Mesendoderm (in vitro differentiated cells): Measurements from ENCODE around the gene ASB13.
"Not testable (repeated sequence)": the region's sequence is repeated elsewhere in the genome, so short reads cannot be mapped to it uniquely, and the experiment has no call there.

ENCODE experiments used
- DNase-seq: peaks from one replicate; pipeline ENCODE4 v3.0.0; 2013
- H2AK5ac ChIP-seq: 2 replicates; pipeline ENCODE4 v1.6.1; 2013; ENCODE audit warnings: low read length, inconsistent platforms
- H2BK120ac ChIP-seq: 2 replicates; pipeline ENCODE4 v1.6.1; 2013; ENCODE audit warnings: low read depth, mild to moderate bottlenecking, low read length, moderate library complexity, mixed read lengths
- H2BK15ac ChIP-seq: replicated peaks from 2 replicates; pipeline ENCODE4 v1.6.1; 2013; ENCODE audit warnings: low read depth, mild to moderate bottlenecking, moderate library complexity
- H2BK5ac ChIP-seq: 2 replicates; pipeline ENCODE4 v1.6.1; 2013; ENCODE audit warnings: low read length, inconsistent platforms
- H3K18ac ChIP-seq: 2 replicates; pipeline ENCODE4 v1.6.1; 2013; ENCODE audit warnings: mild to moderate bottlenecking, low read length, mixed read lengths
- H3K23ac ChIP-seq: one replicate; pipeline ENCODE4 v1.6.1; 2013; ENCODE audit warnings: low read length
- H3K27ac ChIP-seq: 2 replicates; pipeline ENCODE4 v1.5.1; 2013; ENCODE audit warnings: low read depth, mild to moderate bottlenecking, inconsistent platforms, low read length, moderate library complexity
- H3K27me3 ChIP-seq: 2 replicates; pipeline ENCODE4 v1.6.1; 2013; ENCODE audit warnings: low read length, control low read depth, mild to moderate bottlenecking, inconsistent platforms; ENCODE audit not compliant: insufficient read depth, poor library complexity
- H3K36me3 ChIP-seq: 2 replicates; pipeline ENCODE4 v1.6.1; 2013; ENCODE audit warnings: low read length, inconsistent platforms; ENCODE audit not compliant: control insufficient read depth, insufficient read depth
- H3K4ac ChIP-seq: one replicate; pipeline ENCODE4 v1.6.1; 2013; ENCODE audit warnings: low read depth, mild to moderate bottlenecking, low read length, moderate library complexity
- H3K4me1 ChIP-seq: 2 replicates; pipeline ENCODE4 v1.6.1; 2013; ENCODE audit warnings: low read depth, low read length, inconsistent platforms; ENCODE audit not compliant: control insufficient read depth
- H3K4me2 ChIP-seq: 2 replicates; pipeline ENCODE4 v1.6.1; 2013; ENCODE audit warnings: low read length
- H3K4me3 ChIP-seq: 2 replicates; pipeline ENCODE4 v1.5.1; 2013; ENCODE audit warnings: mild to moderate bottlenecking, low read length
- H3K56ac ChIP-seq: one replicate; pipeline ENCODE4 v1.6.1; 2013; ENCODE audit warnings: low read length
- H3K79me1 ChIP-seq: 2 replicates; pipeline ENCODE4 v1.6.1; 2013; ENCODE audit warnings: low read length, inconsistent platforms
- H3K79me2 ChIP-seq: 2 replicates; pipeline ENCODE4 v1.6.1; 2013; ENCODE audit warnings: mild to moderate bottlenecking, low read length; ENCODE audit not compliant: control insufficient read depth, insufficient read depth
- H3K9ac ChIP-seq: 2 replicates; pipeline ENCODE4 v1.6.1; 2013; ENCODE audit warnings: low read length, inconsistent platforms
- H4K5ac ChIP-seq: one replicate; pipeline ENCODE4 v1.6.1; 2013; ENCODE audit warnings: low read length
- H4K8ac ChIP-seq: one replicate; pipeline ENCODE4 v1.6.1; 2013; ENCODE audit warnings: low read depth, mild to moderate bottlenecking, control low read depth, low read length, moderate library complexity
- WGBS: extraction: QIAGEN DNeasy Blood & Tissue Kit; methylation state at CpG from one replicate; pipeline ENCODE4 v1.1.7; 2013; ENCODE audit warnings: low lambda C conversion rate, missing lambda C conversion rate; ENCODE audit not compliant: insufficient coverage; ENCODE audit errors: extremely low coverage; 5-methylcytosine and 5-hydroxymethylcytosine counted together

ASB13 gene

GRCh38 chr10:5623081-5623748 lies 43.2 kb downstream of the ASB13 start:
- H3K4me2 ChIP-seq = no peak overlapping the region
- peak; percentile 88 for DNase-seq
- no peak overlapping the region for H4K8ac ChIP-seq
- no peak overlapping the region for H2BK5ac ChIP-seq
- H3K9ac ChIP-seq = peak overlapping the region; percentile 24
- no CpG with 5 or more reads among the region's 19 CpGs for WGBS
- no peak overlapping the region for H4K5ac ChIP-seq
- H2BK15ac ChIP-seq = no peak overlapping the region
- no peaks in the 10 kb centered on the region for H3K79me1 ChIP-seq
- H3K27me3 ChIP-seq = no peaks in the 10 kb centered on the region
- no peak overlapping the region for H3K4ac ChIP-seq
- H3K27ac ChIP-seq = no peak overlapping the region
- H3K56ac ChIP-seq = peak overlapping the region; percentile 73
- H3K79me2 ChIP-seq = no peaks in the 10 kb centered on the region
- H2AK5ac ChIP-seq = no peak overlapping the region
- H3K4me1 ChIP-seq = no peaks in the 10 kb centered on the region
- H3K36me3 ChIP-seq = no peaks in the 10 kb centered on the region
- H3K23ac ChIP-seq = no peak overlapping the region
- H2BK120ac ChIP-seq = no peak overlapping the region
- no peak overlapping the region for H3K4me3 ChIP-seq
- no peak overlapping the region for H3K18ac ChIP-seq

- Histone ChIP-seq H3K27me3 (no peaks in the 10 kb centered on the region), H3K4ac (no peak overlapping the region), H3K79me1 (no peaks in the 10 kb centered on the region), H3K18ac (no peak overlapping the region), H3K27ac (no peak overlapping the region), H2BK5ac (no peak overlapping the region), H3K4me1 (no peaks in the 10 kb centered on the region), H3K79me2 (no peaks in the 10 kb centered on the region), H3K36me3 (no peaks in the 10 kb centered on the region), H2AK5ac (no peak overlapping the region), H3K4me3 (no peak overlapping the region), H2BK15ac (no peak overlapping the region), H3K9ac (no peak overlapping the region), H4K8ac (no peak overlapping the region), H3K4me2 (no peak overlapping the region), H3K23ac (no peak overlapping the region), H3K56ac (no peak overlapping the region), H4K5ac (no peak overlapping the region), H2BK120ac (no peak overlapping the region)
- no peak for DNase-seq
- WGBS = no CpG with 5 or more reads among the region's 6 CpGs
These were observed 44.0 kb downstream of the ASB13 start for GRCh38 chr10:5622186-5622960.

GRCh38 chr10:5621371-5621770 lies 45.0 kb downstream of the ASB13 start:
- H3K56ac ChIP-seq, H3K27ac ChIP-seq, H3K23ac ChIP-seq, H2AK5ac ChIP-seq, DNase-seq, H2BK120ac ChIP-seq, H2BK5ac ChIP-seq, H2BK15ac ChIP-seq, H3K4me1 ChIP-seq, H3K4me3 ChIP-seq, H3K79me2 ChIP-seq, H3K4ac ChIP-seq, H3K36me3 ChIP-seq, H3K18ac ChIP-seq, H3K4me2 ChIP-seq, H3K79me1 ChIP-seq, H4K8ac ChIP-seq, H4K5ac ChIP-seq, H3K9ac ChIP-seq, H3K27me3 ChIP-seq: not testable (repeated sequence)
- WGBS = no CpG with 5 or more reads among the region's 6 CpGs

- WGBS = no CpG with 5 or more reads among the region's 16 CpGs
- H3K4me1 ChIP-seq = no peaks in the 10 kb centered on the region
- H3K4me3 ChIP-seq = no peak overlapping the region
These were observed 45.4 kb downstream of the ASB13 start for GRCh38 chr10:5620966-5621365.

GRCh38 chr10:5620223-5620721 lies 46.1 kb downstream of the ASB13 start:
- Histone ChIP-seq H3K79me2 (no peaks in the 10 kb centered on the region), H3K4ac (no peak overlapping the region), H2BK5ac (no peak overlapping the region), H2BK120ac (no peak overlapping the region), H3K4me2 (no peak overlapping the region), H2AK5ac (no peak overlapping the region), H3K56ac (no peak overlapping the region), H3K27ac (no peak overlapping the region), H3K23ac (no peak overlapping the region), H4K5ac (no peak overlapping the region), H2BK15ac (no peak overlapping the region), H3K4me3 (no peak overlapping the region), H3K4me1 (no peaks in the 10 kb centered on the region), H3K27me3 (no peaks in the 10 kb centered on the region), H4K8ac (no peak overlapping the region), H3K18ac (no peak overlapping the region), H3K9ac (no peak overlapping the region), H3K79me1 (no peaks in the 10 kb centered on the region), H3K36me3 (no peaks in the 10 kb centered on the region)
- no CpG with 5 or more reads among the region's 11 CpGs for WGBS
- no peak for DNase-seq

More at GRCh38 chr10:5620966-5621365, 45.4 kb downstream of the ASB13 start:
- no peak overlapping the region for H3K4ac ChIP-seq
- H4K5ac ChIP-seq = no peak overlapping the region
- no peaks in the 10 kb centered on the region for H3K36me3 ChIP-seq
- no peaks in the 10 kb centered on the region for H3K79me1 ChIP-seq
- no peaks in the 10 kb centered on the region for H3K79me2 ChIP-seq
- no peak overlapping the region for H3K27ac ChIP-seq
- H4K8ac ChIP-seq = no peak overlapping the region
- DNase-seq = no peak
- H3K9ac ChIP-seq = no peak overlapping the region
- no peak overlapping the region for H2AK5ac ChIP-seq
- no peak overlapping the region for H2BK120ac ChIP-seq
- no peaks in the 10 kb centered on the region for H3K27me3 ChIP-seq
- no peak overlapping the region for H3K23ac ChIP-seq
- H3K18ac ChIP-seq = no peak overlapping the region
- no peak overlapping the region for H2BK15ac ChIP-seq
- H3K56ac ChIP-seq = no peak overlapping the region
- no peak overlapping the region for H2BK5ac ChIP-seq
- H3K4me2 ChIP-seq = no peak overlapping the region
